GM19023 (cell line): Measurements from ENCODE around the gene ZCCHC14.
"Not testable (repeated sequence)": the region's sequence is repeated elsewhere in the genome, so short reads cannot be mapped to it uniquely, and the experiment has no call there.

ENCODE experiments used
- ATAC-seq: cut with Tn5 transposase; IDR thresholded peaks from one replicate; pipeline ENCODE4 v1.9.1; 2021; ENCODE audit warnings: mild to moderate bottlenecking, moderate library complexity; ENCODE audit not compliant: unreplicated experiment

The ZCCHC14 gene

DNA sequence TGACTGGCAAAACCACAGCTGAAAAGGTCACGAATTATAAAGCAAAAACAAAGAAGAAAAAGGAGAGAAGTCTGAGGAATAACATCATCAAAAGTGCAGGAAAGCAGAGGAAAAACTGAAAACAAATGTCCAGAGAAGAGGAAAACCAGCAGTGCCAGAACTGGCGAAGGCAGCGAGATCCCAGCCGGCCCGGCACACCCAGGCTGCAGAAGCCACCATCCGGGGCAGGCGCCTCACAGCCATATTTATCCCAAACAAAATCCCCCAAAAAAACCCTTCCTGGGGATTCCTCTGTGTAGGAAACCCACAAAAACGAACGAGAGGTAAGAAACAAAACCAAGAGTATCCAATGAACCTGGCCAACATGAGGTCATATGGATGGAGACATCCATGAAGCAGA lies 10.6 kb downstream of the ZCCHC14 start:
- ATAC-seq, result no peak

DNA sequence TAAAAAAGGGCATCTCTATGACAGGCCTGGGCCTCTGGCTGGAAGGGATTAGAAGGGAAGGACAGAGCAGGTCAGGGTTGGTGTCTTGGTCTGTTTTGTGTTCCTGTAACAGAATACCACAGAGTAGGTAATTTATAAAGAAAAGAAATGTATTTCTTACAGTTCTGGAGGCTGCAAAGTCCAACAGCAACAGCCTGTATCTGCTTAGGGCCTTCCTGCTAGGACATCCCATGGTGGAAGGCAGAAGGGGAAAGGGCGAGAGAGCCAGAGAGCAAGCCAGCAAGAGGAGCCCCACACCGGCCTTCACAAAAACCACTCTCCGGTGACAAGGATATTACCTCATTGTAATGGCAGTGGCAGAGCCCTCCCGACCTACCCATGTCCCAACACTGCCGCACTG lies 11.1 kb downstream of the ZCCHC14 start:
- ATAC-seq, result not testable (repeated sequence)

DNA sequence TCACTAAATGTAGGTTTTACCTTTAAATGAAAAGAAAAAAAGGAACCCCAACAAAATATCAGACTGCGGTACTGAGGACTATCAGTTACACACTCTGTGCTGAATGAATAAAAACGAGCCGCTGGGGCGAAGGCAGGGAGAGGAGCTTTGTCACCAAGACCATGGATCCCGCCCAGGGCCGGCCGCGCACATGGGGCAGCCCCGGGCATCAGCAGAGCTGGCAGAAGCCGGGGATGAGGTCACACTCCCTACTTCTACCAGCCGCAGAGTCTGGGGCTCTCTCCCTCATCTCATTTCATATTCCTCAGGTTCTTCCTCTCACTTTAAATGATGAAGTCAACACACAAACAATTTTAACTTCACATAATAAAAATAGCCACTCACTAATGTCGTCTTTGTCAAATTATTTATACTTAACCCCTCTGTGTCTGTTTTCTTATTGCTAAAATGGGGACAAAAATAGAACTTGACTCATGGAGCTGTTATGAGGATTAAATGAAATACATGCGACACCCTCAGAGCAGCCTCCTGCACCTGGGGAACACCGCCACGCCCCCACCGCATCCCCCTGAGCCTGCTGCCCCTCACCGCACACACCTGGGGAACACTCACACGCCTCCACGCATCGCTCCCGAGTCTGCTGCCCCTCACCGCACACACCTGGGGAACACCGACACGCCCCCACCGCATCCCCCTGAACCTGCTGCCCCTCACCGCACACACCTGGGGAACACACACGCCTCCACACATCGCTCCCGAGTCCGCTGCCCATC lies 15.4 kb downstream of the ZCCHC14 start:
- ATAC-seq, result not testable (repeated sequence)

DNA sequence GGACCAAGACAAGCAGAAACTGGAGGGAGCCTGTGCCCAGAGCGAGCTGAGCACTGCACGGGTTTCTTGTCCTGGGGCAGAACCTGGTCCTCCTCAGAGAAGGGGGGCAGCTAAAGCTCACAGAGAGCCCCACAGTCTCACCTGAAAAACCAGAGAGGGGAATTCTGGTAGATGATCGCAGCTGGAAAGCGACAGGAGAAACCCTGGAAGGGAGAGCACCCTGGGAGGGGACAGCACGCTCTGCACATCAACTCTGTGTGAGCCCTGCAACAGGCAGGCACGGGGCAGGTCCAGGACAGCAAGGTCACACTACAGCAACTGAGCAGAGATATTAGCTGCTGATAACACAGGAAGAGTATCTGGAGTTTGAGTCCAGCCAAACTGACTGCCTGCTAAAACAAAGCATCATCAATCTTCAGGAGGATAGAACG lies 18.2 kb downstream of the ZCCHC14 start:
- no peak for ATAC-seq

DNA sequence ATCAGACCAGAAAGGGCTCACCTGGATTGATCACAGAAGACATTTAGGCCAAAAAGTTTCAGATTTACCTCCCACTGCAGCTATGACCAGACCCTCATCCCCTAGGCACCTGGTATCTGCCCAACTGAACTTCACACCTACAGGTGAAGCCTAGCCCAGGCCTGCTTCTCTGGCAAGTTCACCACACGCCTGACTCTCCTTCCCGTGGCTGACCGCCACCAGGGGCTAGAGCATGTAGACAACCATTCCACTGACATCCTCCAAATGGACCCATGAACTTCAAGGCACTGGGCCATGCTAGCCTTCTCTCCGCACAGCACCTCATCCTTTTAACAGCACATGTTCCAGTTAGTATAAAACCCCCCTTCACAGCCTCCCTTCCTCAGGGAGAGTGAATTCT lies 18.8 kb downstream of the ZCCHC14 start:
- ATAC-seq, result no peak

DNA sequence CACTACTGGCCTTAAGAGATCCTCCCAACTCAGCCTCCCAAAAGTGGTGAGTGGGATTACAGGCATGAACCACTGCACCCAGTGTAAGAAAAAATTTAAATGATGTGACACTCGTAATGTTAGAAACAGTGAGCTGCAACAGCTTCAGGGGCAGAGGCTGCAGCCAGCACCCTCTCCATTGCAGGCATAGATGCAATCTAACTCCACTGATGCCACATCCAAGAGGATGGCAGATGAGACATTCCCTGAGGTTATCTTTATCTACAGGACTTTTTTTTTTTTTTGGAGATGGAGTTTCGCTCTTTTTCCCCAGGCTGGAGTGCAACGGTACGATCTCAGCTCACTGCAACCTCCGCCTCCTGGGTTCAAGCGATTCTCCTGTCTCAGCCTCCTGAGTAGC lies 19.9 kb downstream of the ZCCHC14 start:
- no peak for ATAC-seq

DNA sequence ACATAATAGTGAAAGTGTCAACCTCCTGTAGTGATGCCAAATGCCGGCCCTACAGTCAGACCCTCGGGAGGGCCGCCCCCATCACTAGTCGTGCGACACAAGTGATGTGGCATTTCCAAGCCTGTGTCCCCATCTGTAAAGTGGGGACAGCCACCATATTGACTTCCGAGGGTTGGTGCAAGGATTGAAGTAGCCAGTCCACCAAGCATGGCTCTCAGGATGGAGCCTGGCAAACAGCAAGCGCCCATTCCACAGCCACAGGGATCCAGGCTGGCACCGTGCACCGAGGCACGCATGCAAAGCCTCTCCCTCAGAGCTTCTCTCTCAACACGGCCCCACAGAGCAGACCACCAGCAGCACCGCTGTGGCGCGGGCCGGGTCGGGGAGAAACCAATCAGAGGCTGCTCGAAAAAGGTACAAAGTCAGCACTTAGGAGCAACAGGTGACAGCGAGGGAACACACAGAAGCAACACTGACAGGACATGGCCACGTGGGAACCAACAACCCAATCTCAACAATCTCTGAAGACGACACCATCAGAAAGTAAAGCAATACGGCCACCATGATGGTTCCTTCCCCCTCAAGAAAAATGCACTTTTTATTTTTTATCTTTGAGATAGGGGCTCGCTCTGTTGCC lies 20.6 kb downstream of the ZCCHC14 start:
- ATAC-seq, result no peak

DNA sequence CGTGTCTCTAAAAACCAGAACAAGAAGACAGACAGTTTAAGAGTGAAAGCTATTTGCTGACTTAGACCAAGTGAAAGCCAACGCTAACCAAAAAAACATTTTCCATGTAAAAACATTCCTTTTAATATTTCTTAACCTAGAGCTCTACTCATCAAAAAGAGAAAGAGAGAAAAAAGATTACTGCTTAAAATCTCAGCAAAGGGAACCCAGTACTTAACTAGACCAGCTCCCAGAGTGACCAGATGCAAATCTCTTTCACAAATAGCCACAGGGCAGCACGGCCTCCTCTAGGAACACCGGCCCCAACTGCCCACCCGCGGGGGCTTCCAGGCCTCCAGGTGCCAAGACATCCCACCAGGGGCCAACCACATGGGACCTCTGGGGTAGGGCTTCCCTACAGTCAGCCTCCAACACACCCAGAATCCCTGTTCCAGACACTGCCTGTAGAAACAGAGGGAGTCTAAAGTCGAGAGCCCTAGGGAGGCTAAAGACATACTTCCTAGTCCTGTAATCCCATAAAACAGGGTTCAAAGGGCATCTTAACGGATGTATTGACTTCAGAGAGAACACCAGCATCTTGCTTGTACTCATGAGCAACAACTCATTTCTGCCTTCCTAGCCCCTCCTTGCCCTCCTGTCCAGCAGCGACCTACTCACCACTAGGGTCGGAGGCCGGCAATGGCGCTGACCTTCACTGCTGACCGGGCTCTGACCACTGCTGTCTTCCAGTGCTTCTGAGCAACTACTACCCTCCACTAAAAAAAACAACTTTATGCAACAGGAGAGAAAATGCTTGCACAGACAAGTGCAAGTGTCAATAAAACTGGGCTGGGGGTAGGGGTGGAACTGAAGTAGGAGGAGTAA lies 21.3 kb downstream of the ZCCHC14 start:
- no peak for ATAC-seq

DNA sequence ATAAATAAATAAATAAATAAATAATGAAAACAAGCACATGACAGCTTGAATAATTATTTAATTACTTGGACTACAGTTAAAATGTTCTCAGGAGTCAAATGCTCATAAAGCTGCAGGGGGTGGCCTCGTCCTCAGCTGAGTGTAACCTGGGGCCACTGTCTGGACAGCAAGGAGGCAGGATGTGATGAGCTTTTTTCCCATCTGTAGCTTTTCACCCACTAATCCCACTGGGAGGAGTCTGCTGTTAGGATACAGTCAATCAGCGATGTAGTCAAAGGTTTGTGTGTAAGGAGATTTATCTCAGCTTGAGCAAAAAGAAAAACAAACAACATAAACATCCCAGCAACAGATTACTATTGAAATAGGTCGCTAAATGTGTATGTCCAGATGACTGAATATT lies 22.5 kb downstream of the ZCCHC14 start:
- ATAC-seq, result no peak

DNA sequence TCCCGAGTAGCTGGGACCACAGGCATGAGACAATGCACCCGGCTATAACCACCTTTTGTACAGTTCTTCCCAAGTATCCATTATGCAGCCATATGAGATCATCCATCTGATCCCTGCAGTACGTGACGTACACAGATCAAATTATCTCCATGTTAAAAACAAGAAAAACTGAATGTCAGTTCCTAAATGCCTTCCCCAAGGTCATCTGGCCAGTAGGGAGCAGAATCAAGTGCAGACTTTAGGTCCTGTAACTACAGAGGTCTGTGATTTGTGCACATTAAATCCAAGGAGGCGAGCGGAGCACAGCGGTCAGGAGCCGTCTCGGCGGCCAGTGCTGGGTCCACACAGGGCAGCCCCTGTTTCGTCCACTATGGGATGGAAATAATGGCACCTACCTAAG lies 23.7 kb downstream of the ZCCHC14 start:
- no peak for ATAC-seq

DNA sequence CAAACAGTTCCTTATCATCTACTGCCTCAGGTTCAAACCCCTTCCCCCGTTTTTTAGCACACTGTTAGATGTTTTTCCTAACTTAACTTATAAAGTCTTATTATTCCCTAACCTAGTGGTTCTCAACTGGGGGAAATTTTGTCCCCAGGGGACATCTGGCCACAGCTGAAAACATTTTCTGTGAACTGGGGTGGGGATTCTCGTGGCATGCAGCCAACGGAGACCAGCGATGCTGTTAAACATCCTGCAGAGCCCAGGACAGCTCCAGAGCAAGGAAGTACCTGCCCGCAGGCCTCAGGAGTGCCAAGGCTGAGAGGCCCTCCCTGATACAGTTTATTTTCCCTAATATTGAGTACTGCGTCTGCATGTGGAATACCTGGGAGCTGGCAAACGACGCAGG lies 24.3 kb downstream of the ZCCHC14 start:
- no peak for ATAC-seq

DNA sequence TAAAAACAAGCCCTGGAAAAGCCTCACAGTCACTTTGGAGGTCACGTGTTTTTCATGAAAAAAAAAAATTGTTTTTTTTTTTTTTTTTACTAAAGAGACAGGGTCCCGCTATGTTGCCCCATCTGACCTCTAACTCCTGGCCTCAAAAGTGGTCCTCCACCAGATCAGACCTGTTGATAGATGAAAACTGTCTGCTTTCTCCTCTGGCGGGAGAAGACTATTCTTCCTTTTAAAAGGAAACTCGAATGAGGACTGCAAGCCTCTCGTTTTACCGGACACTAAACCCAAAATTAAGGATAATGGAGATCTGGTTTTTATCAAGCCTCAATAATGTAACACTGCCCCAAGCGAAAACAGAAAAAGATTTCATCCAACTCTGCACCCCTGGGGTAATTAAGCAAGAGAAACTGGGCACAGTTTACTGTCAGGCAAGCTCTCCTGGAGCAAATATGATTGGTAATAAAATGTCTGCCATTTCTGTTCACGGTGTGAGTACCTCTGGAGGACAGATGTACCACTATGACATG lies 25.8 kb downstream of the ZCCHC14 start:
- ATAC-seq, result no peak

DNA sequence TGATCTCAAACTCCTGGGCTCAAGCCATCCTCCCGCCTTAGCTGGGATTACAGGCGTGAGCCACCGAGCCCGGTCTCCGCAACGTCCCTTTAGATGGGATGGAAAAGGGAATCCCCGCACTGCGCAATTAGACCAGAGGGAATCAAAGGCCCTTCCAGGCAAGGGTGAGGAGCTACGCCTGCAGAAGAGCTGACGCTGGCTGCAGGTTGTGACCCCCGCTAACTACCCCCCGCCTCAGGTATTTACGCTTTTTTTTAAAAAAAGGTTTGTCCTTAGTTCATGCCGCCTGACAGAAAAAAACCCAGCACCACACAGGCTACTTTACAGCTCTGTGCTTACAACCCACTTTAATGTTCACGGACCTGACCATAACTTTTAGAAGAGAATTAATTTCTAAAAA lies 26.9 kb downstream of the ZCCHC14 start:
- no peak for ATAC-seq

DNA sequence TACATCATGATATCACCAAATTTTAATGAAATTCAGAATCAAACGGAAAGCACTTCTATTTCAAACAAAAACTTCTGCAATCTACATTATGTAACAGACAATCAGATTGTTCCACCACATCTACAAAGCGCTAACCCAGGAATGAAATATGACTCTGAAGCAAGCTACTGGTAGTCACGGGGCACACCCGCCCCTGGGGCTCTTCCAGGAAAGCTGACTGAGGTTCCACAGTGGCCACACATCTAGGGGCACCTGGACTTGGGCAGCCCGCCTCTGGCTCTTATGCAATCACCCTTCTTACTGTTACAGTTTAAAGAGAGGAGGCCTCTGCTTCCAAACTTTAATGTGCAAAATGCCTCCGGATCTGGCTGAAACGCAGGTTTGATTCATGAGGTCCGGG lies 27.5 kb downstream of the ZCCHC14 start:
- no peak for ATAC-seq

DNA sequence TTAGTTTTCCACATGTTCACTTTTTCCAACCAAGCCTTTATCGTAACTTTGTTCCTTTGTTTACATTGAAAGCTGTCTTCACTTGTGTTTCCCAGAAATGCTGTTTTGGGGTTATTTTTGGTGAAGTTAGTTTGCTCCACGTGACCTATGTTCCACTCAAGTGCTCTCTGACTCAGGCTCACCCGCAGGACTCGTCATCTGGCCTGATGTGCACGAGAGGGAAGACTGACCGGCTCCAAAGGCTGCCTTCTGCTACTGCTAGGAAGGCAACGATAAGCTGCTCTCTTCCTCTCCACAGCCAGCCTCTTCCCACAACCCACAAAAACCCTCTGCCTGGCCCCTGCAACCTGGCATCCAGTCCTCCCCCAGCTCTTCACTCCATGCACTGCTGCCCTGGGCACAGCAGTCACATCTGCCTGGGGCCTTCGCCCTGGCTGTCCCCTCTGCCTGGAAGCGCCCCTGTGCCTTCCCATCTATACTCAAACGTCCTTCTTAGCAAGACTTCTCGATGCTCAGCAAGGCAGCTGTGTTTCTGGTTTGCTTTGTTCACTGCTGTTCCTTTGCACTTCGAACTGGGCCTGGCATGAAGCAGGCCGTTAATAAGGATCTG lies 28.0 kb downstream of the ZCCHC14 start:
- ATAC-seq, result no peak

DNA sequence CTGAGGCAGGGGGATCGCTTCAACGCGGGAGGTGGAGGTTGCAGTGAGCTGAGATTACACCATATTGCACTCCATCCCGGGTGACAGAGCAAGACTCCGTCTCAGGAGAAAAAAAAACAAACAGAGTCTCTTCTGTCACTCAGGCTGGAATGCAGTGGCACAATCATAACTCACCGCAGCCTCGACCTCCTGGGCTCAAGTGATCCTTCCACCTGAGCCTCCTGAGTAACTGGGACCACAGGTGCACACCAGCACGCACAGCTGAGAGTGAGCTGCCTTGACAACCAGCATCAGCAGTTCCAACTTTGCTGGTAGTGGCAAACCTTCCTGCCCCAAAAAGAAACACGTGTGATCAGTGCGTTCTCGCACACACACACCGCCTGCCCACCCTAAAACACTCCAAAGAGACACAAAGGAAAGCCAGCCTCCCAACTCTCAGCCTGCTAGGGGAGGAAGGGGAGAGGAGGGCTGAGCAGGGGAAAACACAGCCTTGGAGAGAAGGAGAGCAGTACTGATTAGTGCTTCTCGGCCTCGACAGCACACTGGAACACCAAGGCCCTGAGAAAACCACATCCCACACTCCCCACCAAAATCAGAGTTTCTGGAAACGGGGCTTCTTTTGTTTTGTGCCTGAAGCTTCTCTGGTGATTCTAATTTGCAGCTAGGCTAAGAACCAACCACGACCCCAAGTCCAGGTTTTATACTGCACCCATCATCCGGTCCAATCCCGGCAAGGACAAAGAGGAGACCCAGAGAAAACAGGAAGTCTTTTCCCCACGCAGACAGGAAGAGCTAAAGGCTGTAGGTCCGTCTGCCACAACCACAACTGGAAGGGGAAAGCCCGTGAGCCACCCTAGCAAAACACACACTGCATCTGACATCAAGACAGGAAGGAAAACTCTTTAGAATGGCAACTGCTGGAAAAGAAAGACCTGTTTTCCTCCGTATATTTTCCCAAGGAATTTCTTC lies 28.8 kb downstream of the ZCCHC14 start:
- ATAC-seq, result no peak

DNA sequence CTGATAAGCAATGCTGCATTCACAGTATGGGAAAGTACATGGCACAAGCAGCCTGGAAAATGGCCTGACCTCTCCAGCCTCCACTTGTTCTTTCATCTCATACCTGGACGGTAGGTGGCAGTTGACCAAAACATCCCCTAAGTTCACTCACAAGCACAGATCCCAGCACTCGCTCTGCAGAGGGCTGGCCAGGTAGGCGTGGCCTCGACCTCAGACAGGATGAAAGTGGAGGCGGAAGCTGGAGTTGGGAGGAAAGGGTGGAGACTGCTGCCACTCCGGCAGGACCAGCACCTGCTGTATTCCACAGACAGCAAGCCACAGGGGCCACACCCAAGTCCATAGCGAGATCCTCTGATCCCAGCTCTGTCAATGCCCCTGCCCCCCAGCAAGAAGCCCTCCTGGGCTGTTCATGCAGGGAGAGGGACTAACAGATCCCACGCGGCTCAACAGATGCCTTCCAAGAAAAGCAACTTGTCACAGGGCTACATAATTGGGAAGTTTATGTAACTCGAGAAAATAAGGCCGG lies 31.3 kb downstream of the ZCCHC14 start:
- no peak for ATAC-seq

DNA sequence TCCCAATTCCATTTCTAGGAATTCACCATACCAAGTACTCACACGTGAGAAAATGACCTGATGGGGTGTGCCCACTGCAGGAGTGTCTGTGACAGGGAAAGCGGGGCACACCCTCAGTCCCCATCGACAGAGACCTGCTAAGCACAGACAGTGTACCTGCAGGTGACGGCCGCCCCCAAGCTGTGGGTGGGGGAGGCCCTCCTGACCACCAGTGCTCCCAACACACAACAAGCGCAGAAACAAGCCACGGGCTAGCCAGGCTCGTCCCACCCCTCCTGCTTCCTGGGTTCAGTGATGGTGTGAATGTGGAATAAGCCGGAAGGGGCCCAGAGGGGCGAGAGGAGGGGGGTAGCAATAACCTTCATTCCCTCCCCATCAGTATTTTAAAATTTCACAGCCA lies 31.9 kb downstream of the ZCCHC14 start:
- no peak for ATAC-seq

DNA sequence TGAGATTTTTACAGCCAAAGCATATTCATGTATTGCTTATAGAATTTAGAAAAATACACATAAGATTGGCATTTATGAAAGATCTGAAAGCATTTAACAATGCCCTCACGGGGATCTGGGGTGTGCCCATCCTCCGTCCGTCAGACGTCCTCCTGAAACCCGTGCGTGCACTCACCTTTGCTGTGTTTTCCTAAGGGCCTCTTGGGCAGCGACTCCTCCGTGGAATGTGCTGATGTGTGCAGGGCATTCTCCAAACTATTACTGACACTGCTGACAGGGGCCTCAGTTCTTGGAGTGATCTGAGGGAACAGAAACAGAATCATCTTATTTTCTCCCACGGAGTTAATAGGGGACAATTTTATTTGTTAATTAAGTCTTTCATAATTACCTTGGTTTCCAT lies 33.0 kb downstream of the ZCCHC14 start:
- no peak for ATAC-seq

DNA sequence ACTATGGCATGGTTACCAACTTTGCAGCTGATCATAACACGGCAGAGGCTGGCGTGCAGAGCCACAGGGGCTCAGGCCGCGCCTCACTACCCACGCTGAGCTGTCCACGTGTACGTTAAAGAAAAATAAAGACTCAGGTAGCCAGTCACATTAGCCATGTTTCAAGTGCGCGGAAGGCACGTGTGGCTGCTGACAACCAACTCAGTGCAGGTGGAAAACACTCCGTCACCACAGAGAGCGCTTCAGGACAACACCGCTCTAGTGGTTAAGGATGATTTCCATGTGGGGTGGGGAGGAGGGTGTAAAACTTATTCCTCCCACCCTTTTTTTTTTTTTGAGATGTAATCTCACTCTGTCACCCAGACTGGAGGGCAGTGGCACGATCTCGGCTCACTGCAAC lies 33.8 kb downstream of the ZCCHC14 start:
- ATAC-seq, result no peak
